Measurements from ENCODE around the gene LMCD1. TPM values are rescaled to one million over a fixed set of nuclear protein-coding genes. Genes with fewer than 3 reads are reported as not detected.

The LMCD1 gene
- total and polyA plus RNA-seq, 2 of the 4 experiments (the other 2 are of a cell fraction), result 50.0 to 53.8 TPM

GRCh38 chr3:8455526-8456411, 45.9 kb upstream of the LMCD1 start:
- Histone ChIP-seq H2BK120ac (ENCODE audit: low read depth, low read length) (peak overlapping the region; percentile 68), H4K5ac (ENCODE audit: low read depth, low read length) (no peak overlapping the region), H3K4me2 (ENCODE audit: low read depth, low read length) (no peak overlapping the region), H3K9me1 (ENCODE audit: insufficient read depth, low read length) (peaks cover 22% of the 10 kb centered on the region), H4K8ac (ENCODE audit: low read depth in 2 of 2, low read length in 2 of 2) (peak overlapping the region in 1 of 2 experiments; percentile 29; a peak in 2 of 4 replicates), H3K56ac (ENCODE audit: extremely low read depth, insufficient read depth, low read length) (no peak overlapping the region), H4K91ac (ENCODE audit: insufficient read depth, low read depth, low read length) (peak overlapping the region; percentile 61; the same call in 1 of the 2 replicates), H2BK5ac (ENCODE audit: low read depth, low read length, poor library complexity, severe bottlenecking) (peak overlapping the region; percentile 19), H3K23ac (ENCODE audit: low read depth, low read length) (no peak overlapping the region), H3K9me3 (ENCODE audit: control insufficient read depth, insufficient read depth, low read length) (no peaks in the 10 kb centered on the region), H3K27me3 (ENCODE audit: control insufficient read depth, insufficient read depth, low read length) (no peaks in the 10 kb centered on the region), H2AK9ac (replicated peaks; ENCODE audit: low read depth, low read length, poor library complexity) (no peak overlapping the region), H3K4ac (ENCODE audit: low read depth, low read length) (peak overlapping the region; percentile 51), H2BK20ac (ENCODE audit: low read depth, low read length) (peak overlapping the region; percentile 53), H2BK15ac (ENCODE audit: low read depth, low read length) (peak overlapping the region; percentile 84; the same call in 1 of the 3 replicates), H3K14ac (replicated peaks; ENCODE audit: low read depth, low read length) (peak overlapping the region; percentile 16; the same call in 1 of the 2 replicates), H3K9ac (ENCODE audit: low read depth, low read length) (no peak overlapping the region), H3K79me1 (ENCODE audit: low read depth in 1 of 2, low read length in 2 of 2) (no peaks in the 10 kb centered on the region; a peak in 1 of 4 replicates), H4K20me1 (ENCODE audit: insufficient read depth, low read length) (no peaks in the 10 kb centered on the region), H3K27ac (ENCODE audit: insufficient read depth, low read length) (no peak overlapping the region), H2AK5ac (ENCODE audit: low read depth, low read length) (peak overlapping the region; percentile 7; the same call in 1 of the 2 replicates), H3K18ac (ENCODE audit: low read depth, low read length) (peak overlapping the region; percentile 20; the same call in 1 of the 2 replicates), H3K4me1 (ENCODE audit: control insufficient read depth, insufficient read depth, low read length) (peaks cover 26% of the 10 kb centered on the region), H3K36me3 (ENCODE audit: control insufficient read depth, insufficient read depth, low read length) (no peaks in the 10 kb centered on the region), H3K4me3 (ENCODE audit: insufficient read depth, low read depth, low read length) (no peak overlapping the region), H2AFZ (replicated peaks; ENCODE audit: low read length, poor library complexity) (no peak overlapping the region)
- no TSS peak for BruUV-seq (replicated peaks)
- dilution Hi-C loops (cut with HindIII; ENCODE audit: low sequenced_read_pairs, unreplicated experiment), result no loop called here
- in situ Hi-C loops (cut with MboI; ENCODE audit: low sequenced_read_pairs), result loop anchor here (25.0 kb wide), 1 partner anchor 882 kb away; no protein-coding TSS in a partner anchor
- ATAC-seq (ENCODE audit: low read depth) (no peak), DNase-seq (peak; percentile 42)
- 57% methylated on average over 1 of the region's 5 CpGs; no CpG with 5 or more reads in 1 of the 2 experiments for WGBS, 2 experiments (ENCODE audit: extremely low coverage in 2 of 2, insufficient read length in 1 of 2)
- intact Hi-C loops (cut with micrococcal nuclease), result loop anchor here (2.0 to 5.0 kb wide), 2 partner anchors 47 to 99 kb away; partner anchors contain the start of gene LMCD1
- CTCF ChIA-PET, result interaction anchor here (0.8 kb wide), 1 partner anchor 11 kb away, joined by 3 read pairs; no protein-coding TSS in a partner anchor
- POLR2A ChIA-PET (ENCODE audit: unreplicated experiment), result no interaction called here
- TF ChIP-seq BHLHE40 (IDR thresholded peaks at IDR 0.05; ENCODE audit: low read depth, low read length), result no peak

All from IMR-90 (cell line).